A549 (cell line): ENCODE data around the gene MALRD1. TPM values are rescaled to one million over a fixed set of nuclear protein-coding genes. Genes with fewer than 3 reads are reported as not detected.

Source experiments
- ATAC-seq, 2 experiments: fragments of 200-7000 bp in 1 of 2; fragments of >200 bp in 1 of 2; cut with Nextera tagmentation in 1 of 2; cut with Tn5 transposase in 1 of 2; 3 replicates each; pipeline versions ENCODE4 v1.8.0 to v1.9.1; 2018 to 2020; ENCODE audit warnings: mild to moderate bottlenecking in 1 of 2, moderate library complexity in 1 of 2
- CTCF ChIA-PET: fragments of 300-600 bp; sonication (Branson Sonifier 250); formaldehyde crosslinking; extraction: SDS; loops from one replicate; lab custom pipeline; 2021; ENCODE audit warnings: antibody characterized with exemption, inconsistent platforms; lab: Yijun Ruan, JAX
- POLR2A ChIA-PET: fragments of 350-600 bp; formaldehyde crosslinking; extraction: SDS; loops from one replicate; lab custom pipeline; 2021; ENCODE audit warnings: antibody characterized with exemption, inconsistent platforms; lab: Yijun Ruan, JAX
- DNase-seq, 2 experiments: peaks; one replicate each; pipeline versions ENCODE4 v3.0.0 to v3.0.0-alpha.2; 2011 to 2016; ENCODE audit warnings: low read depth in 1 of 2, low spot score in 1 of 2
- FAIRE-seq: peaks from 2 replicates; lab custom pipeline; 2011; peaks lifted over from hg19 to GRCh38; lab: Jason Lieb, UNC
- H3K27ac ChIP-seq, 2 experiments: fragments of >200 bp; sonication (Bioruptor Twin); formaldehyde crosslinking; 3 replicates each; pipeline ENCODE4 v1.5.1; 2016 to 2017
- H3K4me1 ChIP-seq: fragments of >200 bp; sonication (Bioruptor Twin); formaldehyde crosslinking; 3 replicates; pipeline ENCODE4 v1.6.1; 2016
- H3K4me2 ChIP-seq: fragments of >200 bp; sonication (Bioruptor Twin); formaldehyde crosslinking; 3 replicates; pipeline ENCODE4 v1.6.1; 2016
- H3K4me3 ChIP-seq: fragments of >200 bp; sonication (Bioruptor Twin); formaldehyde crosslinking; 3 replicates; pipeline ENCODE4 v1.5.1; 2016
- H3K9me3 ChIP-seq: fragments of >200 bp; sonication (Bioruptor Twin); formaldehyde crosslinking; 3 replicates; pipeline ENCODE4 v1.6.1; 2016
- CEBPB ChIP-seq, 2 experiments: fragments of >200 bp in 1 of 2; sonication (Bioruptor Twin) in 1 of 2; formaldehyde crosslinking in 1 of 2; IDR thresholded peaks; 2 replicates each; pipeline ENCODE4 v1.6.1; 2012 to 2016
- EHMT2 ChIP-seq: fragments of 200-600 bp; sonication (generic); IDR thresholded peaks from 2 replicates; pipeline ENCODE4 v1.6.1; 2016; ENCODE audit warnings: antibody characterized with exemption, low read depth, mild to moderate bottlenecking, moderate library complexity
- FOXS1 ChIP-seq: fragments of 250-450 bp; sonication (Bioruptor Pico); IDR thresholded peaks from 2 replicates; pipeline ENCODE4 v1.5.0; 2020; ENCODE audit warnings: mild to moderate bottlenecking, moderate library complexity
- HES2 ChIP-seq: fragments of >200 bp; sonication (Bioruptor Twin); formaldehyde crosslinking; IDR thresholded peaks from 2 replicates; pipeline ENCODE4 v1.6.1; 2016
- HOXB5 ChIP-seq: fragments of 250-450 bp; sonication (Bioruptor Pico); IDR thresholded peaks from 2 replicates; pipeline ENCODE4 v1.5.0; 2020; ENCODE audit warnings: mild to moderate bottlenecking, moderate library complexity
- JUN ChIP-seq, 2 experiments: fragments of >200 bp; sonication (Bioruptor Twin); formaldehyde crosslinking; IDR thresholded peaks; 2 replicates in 1 of 2; 3 replicates in 1 of 2; pipeline ENCODE4 v1.6.1; 2016 to 2017
- JUNB ChIP-seq: fragments of >200 bp; sonication (Bioruptor Twin); formaldehyde crosslinking; IDR thresholded peaks from 2 replicates; pipeline ENCODE4 v1.6.1; 2016
- MYC ChIP-seq: IDR thresholded peaks from 2 replicates; pipeline ENCODE4 v1.6.1; 2012; ENCODE audit warnings: mild to moderate bottlenecking, inconsistent platforms, low read length, improper control_type of control experiment, borderline replicate concordance
- NPAS2 ChIP-seq: fragments of 250-450 bp; sonication (Bioruptor Pico); IDR thresholded peaks from 2 replicates; pipeline ENCODE4 v1.8.0; 2022; ENCODE audit warnings: mild to moderate bottlenecking, moderate library complexity, borderline replicate concordance
- RAD21 ChIP-seq, 2 experiments: fragments of >200 bp in 1 of 2; sonication (Bioruptor Twin) in 1 of 2; formaldehyde crosslinking in 1 of 2; IDR thresholded peaks in 1 of 2; conservative IDR thresholded peaks in 1 of 2; 2 replicates in 1 of 2; 3 replicates in 1 of 2; pipeline ENCODE4 v1.6.1; 2012 to 2018; ENCODE audit warnings: inconsistent platforms in 1 of 2
- RARB ChIP-seq: fragments of 250-450 bp; sonication (Bioruptor Pico); IDR thresholded peaks from 2 replicates; pipeline ENCODE4 v1.8.0; 2021; ENCODE audit warnings: mild to moderate bottlenecking, moderate library complexity
- RNF2 ChIP-seq: fragments of 200-600 bp; sonication (generic); IDR thresholded peaks from 2 replicates; pipeline ENCODE4 v1.6.1; 2016; ENCODE audit warnings: low read depth, mild to moderate bottlenecking, antibody characterized with exemption, moderate library complexity, borderline replicate concordance
- ZC3H11A ChIP-seq: fragments of 450-650 bp; IDR thresholded peaks from 2 replicates; pipeline ENCODE4 v1.6.1; 2014; ENCODE audit warnings: antibody characterized with exemption, mild to moderate bottlenecking
- ZNF302 ChIP-seq: fragments of 250-450 bp; sonication (Bioruptor Pico); IDR thresholded peaks from 2 replicates; pipeline ENCODE4 v1.9.0; 2021; ENCODE audit warnings: inconsistent platforms, mild to moderate bottlenecking, moderate library complexity
- WGBS: methylation state at CpG from one replicate; pipeline ENCODE4 v1.1.6; 2017; ENCODE audit errors: missing lambda C conversion rate; 5-methylcytosine and 5-hydroxymethylcytosine counted together
- polyA plus RNA-seq, 4 experiments: library from polyadenylated mRNA; depleted of rRNA in 3 of 4; stranded (reverse); fragments of >200 nt; fragmentation: RNase III in 1 of 4; extraction: RNeasy Plus Mini Kit Qiagen cat#74134 plus additional on column Dnase treatment in 1 of 4; gene quantifications; 2 replicates in 3 of 4; 3 replicates in 1 of 4; pipeline ENCODE4 v1.2.3, GENCODE V29; 2011 to 2017
- TF ChIP-seq, protein P1 (sequence below): fragments of 250-450 bp; sonication (Bioruptor Pico); IDR thresholded peaks from 2 replicates; pipeline ENCODE4 v1.5.0; 2020; ENCODE audit warnings: low read depth, mild to moderate bottlenecking, moderate library complexity
- TF ChIP-seq, protein P2 (sequence below): IDR thresholded peaks from 2 replicates; pipeline ENCODE4 v1.6.1; 2012
- TF ChIP-seq, protein P3 (sequence below): fragments of >200 bp; sonication (Bioruptor Twin); formaldehyde crosslinking; IDR thresholded peaks from 3 replicates; pipeline ENCODE4 v1.5.1; 2016
- TF ChIP-seq, protein P4 (sequence below): fragments of 200-600 bp; sonication (generic); IDR thresholded peaks from 2 replicates; pipeline ENCODE4 v1.6.1; 2016; ENCODE audit warnings: antibody characterized with exemption, mild to moderate bottlenecking, moderate library complexity

Gene MALRD1
- polyA plus RNA-seq, 2 of the 4 experiments (the other 2 are of a cell fraction) = not detected

- ChIA-PET POLR2A (no interaction called here), CTCF (no interaction called here)
Measured at GRCh38 chr10:19412531-19412930, 363.9 kb downstream of the MALRD1 start.

DNA sequence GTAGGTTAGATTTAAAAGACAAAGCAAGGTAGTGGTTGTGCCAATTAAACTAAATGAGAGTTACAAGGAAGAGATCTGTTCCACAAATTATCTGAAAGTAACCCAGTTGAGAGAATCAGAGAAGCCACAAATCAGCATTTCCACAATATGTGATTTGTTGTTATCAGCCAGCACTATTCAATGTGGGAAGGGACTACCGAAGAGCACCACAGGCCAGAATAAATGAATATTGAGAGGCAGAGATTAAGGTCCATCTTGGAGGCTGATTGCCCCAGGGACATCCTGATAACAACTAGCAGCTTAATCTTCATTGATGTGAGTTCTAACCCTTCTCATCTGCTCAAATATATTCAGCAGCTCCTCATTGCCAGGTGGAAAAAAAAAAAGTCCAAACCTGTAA is 367.6 kb downstream of the MALRD1 start:
- DNase-seq = no peak
- Histone ChIP-seq H3K4me1 (no peaks in the 10 kb centered on the region), H3K4me2 (no peak overlapping the region), H3K9me3 (no peaks in the 10 kb centered on the region), H3K4me3 (no peak overlapping the region), H3K27ac (no peak overlapping the region)
- FAIRE-seq = no peak
- TF ChIP-seq MYC (no peak), RARB (CRISPR knock-in tag) (no peak), ZNF302 (no peak), EHMT2 (no peak), JUN (IDR thresholded peaks at IDR 0.05) (no peak), NPAS2 (CRISPR knock-in tag) (no peak), FOXS1 (no peak), CEBPB (IDR thresholded peaks at IDR 0.05) (no peak), JUNB (no peak), ZC3H11A (no peak), HOXB5 (CRISPR knock-in tag) (no peak)
- TF ChIP-seq, protein P1, sequence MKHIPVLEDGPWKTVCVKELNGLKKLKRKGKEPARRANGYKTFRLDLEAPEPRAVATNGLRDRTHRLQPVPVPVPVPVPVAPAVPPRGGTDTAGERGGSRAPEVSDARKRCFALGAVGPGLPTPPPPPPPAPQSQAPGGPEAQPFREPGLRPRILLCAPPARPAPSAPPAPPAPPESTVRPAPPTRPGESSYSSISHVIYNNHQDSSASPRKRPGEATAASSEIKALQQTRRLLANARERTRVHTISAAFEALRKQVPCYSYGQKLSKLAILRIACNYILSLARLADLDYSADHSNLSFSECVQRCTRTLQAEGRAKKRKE = no peak
- TF ChIP-seq, protein P2, sequence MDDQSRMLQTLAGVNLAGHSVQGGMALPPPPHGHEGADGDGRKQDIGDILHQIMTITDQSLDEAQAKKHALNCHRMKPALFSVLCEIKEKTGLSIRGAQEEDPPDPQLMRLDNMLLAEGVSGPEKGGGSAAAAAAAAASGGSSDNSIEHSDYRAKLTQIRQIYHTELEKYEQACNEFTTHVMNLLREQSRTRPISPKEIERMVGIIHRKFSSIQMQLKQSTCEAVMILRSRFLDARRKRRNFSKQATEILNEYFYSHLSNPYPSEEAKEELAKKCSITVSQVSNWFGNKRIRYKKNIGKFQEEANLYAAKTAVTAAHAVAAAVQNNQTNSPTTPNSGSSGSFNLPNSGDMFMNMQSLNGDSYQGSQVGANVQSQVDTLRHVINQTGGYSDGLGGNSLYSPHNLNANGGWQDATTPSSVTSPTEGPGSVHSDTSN = no peak
- TF ChIP-seq, protein P3, sequence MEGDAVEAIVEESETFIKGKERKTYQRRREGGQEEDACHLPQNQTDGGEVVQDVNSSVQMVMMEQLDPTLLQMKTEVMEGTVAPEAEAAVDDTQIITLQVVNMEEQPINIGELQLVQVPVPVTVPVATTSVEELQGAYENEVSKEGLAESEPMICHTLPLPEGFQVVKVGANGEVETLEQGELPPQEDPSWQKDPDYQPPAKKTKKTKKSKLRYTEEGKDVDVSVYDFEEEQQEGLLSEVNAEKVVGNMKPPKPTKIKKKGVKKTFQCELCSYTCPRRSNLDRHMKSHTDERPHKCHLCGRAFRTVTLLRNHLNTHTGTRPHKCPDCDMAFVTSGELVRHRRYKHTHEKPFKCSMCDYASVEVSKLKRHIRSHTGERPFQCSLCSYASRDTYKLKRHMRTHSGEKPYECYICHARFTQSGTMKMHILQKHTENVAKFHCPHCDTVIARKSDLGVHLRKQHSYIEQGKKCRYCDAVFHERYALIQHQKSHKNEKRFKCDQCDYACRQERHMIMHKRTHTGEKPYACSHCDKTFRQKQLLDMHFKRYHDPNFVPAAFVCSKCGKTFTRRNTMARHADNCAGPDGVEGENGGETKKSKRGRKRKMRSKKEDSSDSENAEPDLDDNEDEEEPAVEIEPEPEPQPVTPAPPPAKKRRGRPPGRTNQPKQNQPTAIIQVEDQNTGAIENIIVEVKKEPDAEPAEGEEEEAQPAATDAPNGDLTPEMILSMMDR = no peak
- TF ChIP-seq, protein P4, sequence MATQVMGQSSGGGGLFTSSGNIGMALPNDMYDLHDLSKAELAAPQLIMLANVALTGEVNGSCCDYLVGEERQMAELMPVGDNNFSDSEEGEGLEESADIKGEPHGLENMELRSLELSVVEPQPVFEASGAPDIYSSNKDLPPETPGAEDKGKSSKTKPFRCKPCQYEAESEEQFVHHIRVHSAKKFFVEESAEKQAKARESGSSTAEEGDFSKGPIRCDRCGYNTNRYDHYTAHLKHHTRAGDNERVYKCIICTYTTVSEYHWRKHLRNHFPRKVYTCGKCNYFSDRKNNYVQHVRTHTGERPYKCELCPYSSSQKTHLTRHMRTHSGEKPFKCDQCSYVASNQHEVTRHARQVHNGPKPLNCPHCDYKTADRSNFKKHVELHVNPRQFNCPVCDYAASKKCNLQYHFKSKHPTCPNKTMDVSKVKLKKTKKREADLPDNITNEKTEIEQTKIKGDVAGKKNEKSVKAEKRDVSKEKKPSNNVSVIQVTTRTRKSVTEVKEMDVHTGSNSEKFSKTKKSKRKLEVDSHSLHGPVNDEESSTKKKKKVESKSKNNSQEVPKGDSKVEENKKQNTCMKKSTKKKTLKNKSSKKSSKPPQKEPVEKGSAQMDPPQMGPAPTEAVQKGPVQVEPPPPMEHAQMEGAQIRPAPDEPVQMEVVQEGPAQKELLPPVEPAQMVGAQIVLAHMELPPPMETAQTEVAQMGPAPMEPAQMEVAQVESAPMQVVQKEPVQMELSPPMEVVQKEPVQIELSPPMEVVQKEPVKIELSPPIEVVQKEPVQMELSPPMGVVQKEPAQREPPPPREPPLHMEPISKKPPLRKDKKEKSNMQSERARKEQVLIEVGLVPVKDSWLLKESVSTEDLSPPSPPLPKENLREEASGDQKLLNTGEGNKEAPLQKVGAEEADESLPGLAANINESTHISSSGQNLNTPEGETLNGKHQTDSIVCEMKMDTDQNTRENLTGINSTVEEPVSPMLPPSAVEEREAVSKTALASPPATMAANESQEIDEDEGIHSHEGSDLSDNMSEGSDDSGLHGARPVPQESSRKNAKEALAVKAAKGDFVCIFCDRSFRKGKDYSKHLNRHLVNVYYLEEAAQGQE = no peak
- ChIA-PET CTCF (interaction anchor here (0.6 to 1.3 kb wide), 2 partner anchors 11 to 267 kb away, joined by 3 read pairs; no protein-coding TSS in a partner anchor), POLR2A (no interaction called here)
- 0% methylated on average over 1 of the region's 1 CpG for WGBS
- no peak for ATAC-seq

More at GRCh38 chr10:19412531-19412930, 363.9 kb downstream of the MALRD1 start:
- H3K9me3 ChIP-seq = no peaks in the 10 kb centered on the region
- no peak for FAIRE-seq
- no peak overlapping the region for H3K4me2 ChIP-seq
- H3K4me3 ChIP-seq = no peak overlapping the region
- H3K27ac ChIP-seq = no peak overlapping the region
- no peaks in the 10 kb centered on the region for H3K4me1 ChIP-seq
- DNase-seq = peak in 1 of 2 experiments; percentile 18
- TF ChIP-seq RNF2 = no peak
- TF ChIP-seq HES2 = no peak
- peak in 1 of 2 experiments; percentile 24; a peak in 1 of 5 replicates for TF ChIP-seq RAD21 (conservative IDR thresholded peaks at IDR 0.05 in 1 of 2, IDR thresholded peaks at IDR 0.05 in 1 of 2)
- TF ChIP-seq, protein P3 = 0 out of 3 replicates have a peak, but pooled peaks have one; percentile 7
- no peak for ATAC-seq
